GM12872 (cell line): Measurements from ENCODE around the gene EPHB6.

ENCODE experiments used
- TF ChIP-seq, protein P1 (sequence below): IDR thresholded peaks from 3 replicates; pipeline ENCODE4 v1.5.1; 2011; ENCODE audit warnings: low read depth, mild to moderate bottlenecking, low read length, moderate library complexity; ENCODE audit not compliant: insufficient read depth

Gene EPHB6

DNA sequence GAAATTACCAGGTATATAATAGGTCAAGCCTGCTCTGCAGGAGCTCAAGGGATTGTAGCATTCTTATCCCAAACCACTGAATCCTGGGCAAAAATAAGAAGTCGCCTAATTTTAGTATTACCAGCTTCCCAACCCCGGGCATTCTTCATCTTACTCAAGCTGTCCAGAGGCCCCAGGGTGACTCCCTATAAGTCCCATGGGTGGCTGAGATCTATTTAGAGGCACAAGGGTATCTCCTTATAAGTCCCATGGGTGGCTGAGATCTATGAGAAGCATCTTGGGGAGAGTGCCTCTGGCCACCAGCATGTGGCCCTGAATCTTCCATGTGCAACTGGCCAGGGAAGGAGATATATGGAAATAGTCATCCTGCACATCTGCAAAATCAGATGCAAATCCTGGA is 45.2 kb upstream of the EPHB6 start:
- TF ChIP-seq, protein P1, sequence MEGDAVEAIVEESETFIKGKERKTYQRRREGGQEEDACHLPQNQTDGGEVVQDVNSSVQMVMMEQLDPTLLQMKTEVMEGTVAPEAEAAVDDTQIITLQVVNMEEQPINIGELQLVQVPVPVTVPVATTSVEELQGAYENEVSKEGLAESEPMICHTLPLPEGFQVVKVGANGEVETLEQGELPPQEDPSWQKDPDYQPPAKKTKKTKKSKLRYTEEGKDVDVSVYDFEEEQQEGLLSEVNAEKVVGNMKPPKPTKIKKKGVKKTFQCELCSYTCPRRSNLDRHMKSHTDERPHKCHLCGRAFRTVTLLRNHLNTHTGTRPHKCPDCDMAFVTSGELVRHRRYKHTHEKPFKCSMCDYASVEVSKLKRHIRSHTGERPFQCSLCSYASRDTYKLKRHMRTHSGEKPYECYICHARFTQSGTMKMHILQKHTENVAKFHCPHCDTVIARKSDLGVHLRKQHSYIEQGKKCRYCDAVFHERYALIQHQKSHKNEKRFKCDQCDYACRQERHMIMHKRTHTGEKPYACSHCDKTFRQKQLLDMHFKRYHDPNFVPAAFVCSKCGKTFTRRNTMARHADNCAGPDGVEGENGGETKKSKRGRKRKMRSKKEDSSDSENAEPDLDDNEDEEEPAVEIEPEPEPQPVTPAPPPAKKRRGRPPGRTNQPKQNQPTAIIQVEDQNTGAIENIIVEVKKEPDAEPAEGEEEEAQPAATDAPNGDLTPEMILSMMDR: no peak

GRCh38 chr7:142811154-142811737 is 43.6 kb upstream of the EPHB6 start:
- TF ChIP-seq, protein P1: peak; percentile 67; the same call in 2 of the 3 replicates

GRCh38 chr7:142812437-142813215 is 42.2 kb upstream of the EPHB6 start:
- TF ChIP-seq, protein P1: no peak

GRCh38 chr7:142813226-142813625 is 41.6 kb upstream of the EPHB6 start:
- TF ChIP-seq, protein P1: no peak

DNA sequence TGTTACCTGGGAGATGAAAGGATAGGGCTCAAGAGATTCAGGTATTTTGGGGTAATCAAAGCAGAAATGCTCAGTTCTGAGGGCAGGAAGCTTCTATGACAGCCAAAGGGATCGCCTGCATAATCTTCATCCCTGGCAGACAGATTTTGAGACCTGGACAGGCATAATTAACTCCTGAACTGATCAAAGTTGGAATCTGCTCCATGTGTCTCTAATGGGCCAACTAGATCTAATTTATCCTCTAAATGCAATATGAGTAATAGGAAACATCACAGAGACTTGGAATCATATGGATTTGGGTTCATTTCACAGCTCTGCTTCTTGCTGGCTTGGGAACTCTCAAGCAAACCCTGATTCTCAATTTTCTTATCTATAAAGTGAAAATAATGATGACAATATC is 41.2 kb upstream of the EPHB6 start:
- TF ChIP-seq, protein P1: no peak

DNA sequence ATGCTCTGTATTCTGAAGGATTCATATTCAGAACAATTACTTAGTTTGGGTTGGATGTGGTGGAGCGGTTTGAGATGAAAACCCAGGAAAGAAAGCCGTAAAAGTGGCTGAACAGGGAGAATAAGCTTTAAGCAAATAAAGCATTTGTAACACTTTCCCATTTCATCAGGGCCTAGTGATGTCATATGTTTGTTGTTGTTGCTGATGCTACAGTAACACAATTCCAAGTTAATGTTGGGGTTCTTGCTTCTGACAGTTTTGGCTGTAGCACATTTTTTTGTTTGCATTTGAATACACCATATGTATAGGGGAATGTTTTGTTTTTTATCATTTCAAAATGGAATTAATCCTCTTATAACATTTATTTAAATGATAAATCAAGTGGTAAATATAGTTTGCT is 40.4 kb upstream of the EPHB6 start:
- TF ChIP-seq, protein P1: no peak

GRCh38 chr7:142815134-142815533 is 39.7 kb upstream of the EPHB6 start:
- TF ChIP-seq, protein P1: no peak
